HG02943 (cell line): ENCODE results near the gene DTD1.

ENCODE experiments used
- ATAC-seq: cut with Tn5 transposase; IDR thresholded peaks from one replicate; pipeline ENCODE4 v1.9.1; 2021; ENCODE audit warnings: mild to moderate bottlenecking, low read depth, moderate library complexity; ENCODE audit not compliant: unreplicated experiment

Gene DTD1, protein sequence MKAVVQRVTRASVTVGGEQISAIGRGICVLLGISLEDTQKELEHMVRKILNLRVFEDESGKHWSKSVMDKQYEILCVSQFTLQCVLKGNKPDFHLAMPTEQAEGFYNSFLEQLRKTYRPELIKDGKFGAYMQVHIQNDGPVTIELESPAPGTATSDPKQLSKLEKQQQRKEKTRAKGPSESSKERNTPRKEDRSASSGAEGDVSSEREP

DNA sequence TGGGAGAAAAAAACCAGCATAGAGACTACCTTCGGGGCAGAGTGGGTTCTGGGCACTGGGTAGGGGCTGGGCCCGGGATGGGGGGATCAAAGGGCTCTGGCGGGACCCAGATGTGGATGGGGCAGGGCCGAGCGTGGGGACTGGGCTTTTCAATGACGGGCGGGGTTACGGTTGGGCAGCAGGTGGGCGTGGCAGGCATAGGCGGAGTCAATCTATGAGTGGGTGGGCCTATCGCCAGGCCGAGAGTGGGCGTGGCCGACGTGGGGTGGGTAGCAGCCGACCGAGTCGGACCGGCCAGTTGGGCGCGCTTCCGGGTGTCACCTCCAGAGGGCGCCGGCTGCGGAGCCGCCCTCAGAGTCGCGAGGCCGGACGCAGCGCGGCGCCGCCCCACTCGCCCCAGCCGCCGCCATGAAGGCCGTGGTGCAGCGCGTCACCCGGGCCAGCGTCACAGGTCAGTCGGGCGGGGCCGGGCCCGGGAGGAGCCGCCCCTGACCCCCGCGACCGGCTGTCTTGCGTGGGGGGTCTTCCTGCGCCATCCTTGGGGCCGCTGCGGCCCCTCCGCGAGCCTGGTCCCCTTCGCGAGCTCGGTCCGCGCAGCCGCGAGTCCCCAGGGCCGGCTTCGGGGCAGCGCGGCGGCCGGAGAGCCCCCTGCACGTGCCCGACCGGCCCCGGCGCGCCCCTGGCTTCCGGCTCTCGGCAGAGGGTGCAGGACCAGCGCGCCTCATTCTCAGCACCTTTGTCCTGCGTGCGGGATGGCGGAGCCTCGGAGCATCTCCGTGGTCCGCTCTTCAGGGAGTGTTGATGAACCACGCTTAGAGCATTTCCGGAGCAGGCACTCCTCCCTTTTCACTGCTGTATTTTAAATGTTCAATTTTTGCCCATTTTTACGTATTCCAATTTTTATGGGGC lies at the start of gene DTD1:
Gene DTD1, plus strand, starts transcription at position 390 of the 909 bp plus-strand sequence. Its CDS starts 19 bp downstream, at position 409.
- peak; percentile 87 for ATAC-seq

DNA sequence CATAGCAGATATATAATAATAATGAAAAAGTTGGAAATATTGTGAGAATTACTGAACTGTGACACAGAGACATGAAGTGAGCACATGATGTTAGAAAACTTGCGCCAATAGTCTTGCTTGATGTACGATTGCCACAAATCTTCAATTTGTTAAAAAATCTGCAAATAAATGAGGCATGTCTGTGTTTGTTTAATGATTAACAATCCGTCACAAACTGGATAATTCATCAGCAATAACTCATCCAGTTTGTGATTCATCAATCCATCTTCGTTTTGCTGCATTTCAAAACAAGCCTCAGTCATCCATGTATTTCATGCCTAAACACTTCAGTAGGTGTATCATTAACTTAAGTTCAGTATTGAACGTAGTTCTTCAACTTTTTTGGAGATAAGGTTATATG lies 46.1 kb upstream of the DTD1 start:
- no peak for ATAC-seq

DNA sequence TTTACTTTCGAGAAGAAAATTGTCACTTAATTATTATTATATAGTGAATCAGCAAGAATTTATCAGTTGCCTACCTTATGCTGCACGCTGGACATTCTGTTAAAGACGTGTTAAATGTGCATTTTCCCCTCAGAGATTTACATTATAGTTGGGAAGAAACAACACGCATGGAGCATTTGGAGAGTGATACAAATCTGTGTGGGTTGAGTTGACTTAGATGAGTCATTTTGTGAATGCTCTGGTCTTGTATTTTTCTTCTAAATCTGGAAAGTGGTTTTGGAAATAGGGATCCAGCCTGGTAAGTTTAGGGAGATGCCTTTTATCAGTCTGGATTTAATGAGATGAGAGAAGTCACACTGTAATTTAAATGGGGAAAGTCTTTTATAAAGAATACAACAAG lies 44.6 kb upstream of the DTD1 start:
- ATAC-seq = no peak

DNA sequence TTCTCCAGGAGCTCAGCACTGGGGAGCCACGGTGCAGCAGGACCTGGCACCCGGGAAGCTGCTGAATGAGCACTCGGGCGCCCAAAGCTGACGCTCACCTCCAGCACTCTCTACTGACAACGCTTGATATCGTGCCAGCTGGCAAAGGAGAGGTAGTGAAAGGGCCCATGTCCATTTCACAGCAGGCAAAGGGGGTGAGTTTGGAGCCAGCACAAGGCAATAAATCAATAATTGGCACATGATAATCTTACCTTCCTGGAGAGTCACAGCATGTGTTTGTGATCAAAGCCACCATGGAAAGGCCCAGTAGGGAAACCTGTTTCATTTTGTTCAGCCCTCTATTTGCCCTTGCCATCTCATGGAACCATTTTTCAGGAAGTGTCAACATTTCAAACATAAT lies 43.9 kb upstream of the DTD1 start:
- ATAC-seq = no peak

DNA sequence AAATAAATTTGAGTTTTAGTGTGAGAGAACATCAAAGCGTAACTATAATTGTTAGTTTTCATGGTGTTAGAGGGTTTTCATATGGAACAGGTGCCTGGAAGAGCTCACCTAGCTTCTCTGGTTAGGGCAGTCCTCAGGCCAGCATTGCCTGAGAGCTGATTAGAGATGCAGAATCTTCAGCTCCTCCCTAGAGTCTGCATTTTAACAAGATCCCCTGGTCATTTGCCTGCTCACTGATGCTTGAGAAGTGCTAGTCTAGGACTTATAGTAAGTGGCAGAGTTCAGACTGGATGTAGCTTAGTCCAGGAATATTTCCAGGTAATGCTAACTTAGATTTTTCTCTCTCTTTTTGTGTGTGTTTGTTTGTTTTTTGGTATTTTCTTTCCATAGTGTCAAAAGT lies 42.3 kb upstream of the DTD1 start:
- ATAC-seq = no peak

DNA sequence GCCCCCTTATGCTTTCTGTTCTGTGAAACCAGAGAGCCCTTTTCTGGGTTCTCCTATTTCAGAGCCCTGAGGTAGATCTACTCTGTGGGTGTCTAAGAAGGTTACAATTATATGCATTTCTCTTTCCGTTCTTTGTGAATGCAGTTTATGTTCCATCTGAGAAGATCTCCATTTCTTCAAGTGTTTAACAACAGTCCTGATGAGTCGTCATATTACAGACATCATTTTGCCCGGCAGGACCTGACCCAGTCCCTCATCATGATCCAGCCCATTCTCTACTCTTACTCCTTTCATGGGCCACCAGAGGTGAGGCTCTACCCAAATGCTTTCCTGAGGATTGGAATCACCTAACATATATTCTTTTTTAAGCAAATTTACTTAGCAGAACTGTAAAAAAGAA lies 39.4 kb upstream of the DTD1 start:
- no peak for ATAC-seq

DNA sequence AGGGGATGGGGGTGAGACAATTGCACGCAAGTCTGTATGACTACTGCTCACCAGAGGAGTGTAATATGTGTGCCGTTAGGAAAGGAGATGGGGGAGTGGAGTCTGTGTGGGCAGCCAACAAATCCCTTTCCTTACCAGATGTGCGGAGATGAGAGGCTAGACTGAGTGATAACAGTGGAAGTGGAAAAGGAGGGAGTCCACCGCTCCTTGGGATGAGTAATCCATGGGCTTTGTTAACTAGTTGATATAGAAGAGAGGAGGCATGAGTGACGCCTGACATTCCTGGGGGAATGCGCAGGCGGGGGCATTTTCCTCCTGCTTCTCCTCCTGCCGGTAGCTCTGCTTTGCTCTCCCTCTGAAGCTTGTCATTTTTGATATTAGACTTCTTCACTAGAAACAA lies 34.1 kb upstream of the DTD1 start:
- ATAC-seq = no peak

DNA sequence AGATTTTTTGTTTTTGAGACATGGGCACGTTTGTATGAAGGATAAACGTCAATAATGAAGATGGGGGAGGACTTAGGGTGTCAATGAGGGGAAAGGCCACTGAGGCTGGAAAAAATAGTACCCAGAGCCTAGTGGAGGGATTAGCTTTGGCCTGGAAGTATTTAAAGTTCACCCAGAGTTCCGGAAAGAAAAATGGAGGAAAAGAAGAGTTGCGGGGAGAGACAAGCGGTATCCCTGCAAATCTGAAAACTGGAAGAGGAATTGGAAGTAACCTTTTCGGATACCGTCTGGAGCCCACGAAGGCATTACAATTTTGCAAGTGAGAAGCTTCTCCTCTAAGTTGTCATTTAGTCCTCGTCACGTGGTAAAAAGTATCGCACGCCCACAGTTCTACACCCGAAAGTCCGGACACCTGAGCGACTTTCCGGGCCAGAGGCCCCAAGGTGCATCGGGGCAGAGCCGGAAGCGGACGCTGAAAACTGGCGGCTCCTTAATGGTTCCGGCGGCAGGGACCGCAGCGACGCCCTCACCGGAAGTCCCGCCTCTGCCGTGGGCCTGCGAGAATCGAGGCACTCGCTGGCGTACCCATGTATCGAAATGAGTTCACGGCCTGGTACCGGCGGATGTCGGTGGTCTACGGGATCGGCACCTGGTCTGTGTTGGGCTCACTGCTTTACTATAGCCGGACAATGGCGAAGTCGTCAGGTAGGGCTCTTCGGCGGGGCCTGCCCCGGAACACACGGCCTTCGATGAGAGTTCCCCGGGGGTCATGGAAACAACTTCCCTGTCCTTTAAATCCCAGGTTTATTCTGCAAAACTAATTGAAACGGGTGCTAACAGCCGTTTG lies 20.7 kb upstream of the DTD1 start, which contains the start of gene SMIM26:
Gene SMIM26, plus strand, starts transcription at position 541 of the 847 bp plus-strand sequence. Its CDS starts 47 bp downstream, at position 588.
- peak; percentile 99 for ATAC-seq

DNA sequence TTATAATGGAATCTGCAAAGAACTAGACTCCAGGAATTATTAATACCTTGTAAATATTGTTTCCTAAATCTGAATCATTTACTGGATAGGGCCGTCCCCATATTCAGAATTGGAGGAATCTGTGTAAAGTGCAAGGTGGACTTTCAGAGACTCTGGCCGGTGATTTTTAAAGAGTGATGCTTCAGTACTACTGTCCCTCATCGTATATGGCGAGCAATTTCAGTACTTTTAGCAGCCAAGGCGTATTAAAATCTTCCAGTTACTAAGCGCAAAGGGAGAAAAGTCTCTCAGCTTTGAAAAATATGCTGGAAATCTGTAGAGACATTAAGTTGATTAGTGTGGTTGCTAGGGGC lies 20.1 kb upstream of the DTD1 start:
- ATAC-seq = peak; percentile 18

DNA sequence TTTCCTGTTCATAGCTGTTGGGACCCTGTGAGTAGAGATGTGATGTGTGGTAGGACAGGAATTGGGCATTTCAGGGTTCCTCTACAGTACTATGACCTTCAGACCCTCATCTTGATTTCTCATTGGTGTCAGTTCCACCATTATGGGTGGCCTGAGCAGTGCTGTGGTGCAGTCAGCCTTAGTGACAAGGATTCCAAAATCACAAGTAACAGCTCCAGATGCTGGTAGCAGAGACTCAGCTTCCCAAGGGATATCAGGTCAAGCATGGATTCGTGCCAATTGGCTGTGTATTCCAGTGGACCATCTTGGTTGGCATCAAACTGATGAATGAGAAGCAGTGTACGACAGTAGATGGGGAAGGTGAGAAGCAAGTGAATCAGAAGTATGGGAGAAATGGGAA lies 16.8 kb upstream of the DTD1 start:
- ATAC-seq = no peak

DNA sequence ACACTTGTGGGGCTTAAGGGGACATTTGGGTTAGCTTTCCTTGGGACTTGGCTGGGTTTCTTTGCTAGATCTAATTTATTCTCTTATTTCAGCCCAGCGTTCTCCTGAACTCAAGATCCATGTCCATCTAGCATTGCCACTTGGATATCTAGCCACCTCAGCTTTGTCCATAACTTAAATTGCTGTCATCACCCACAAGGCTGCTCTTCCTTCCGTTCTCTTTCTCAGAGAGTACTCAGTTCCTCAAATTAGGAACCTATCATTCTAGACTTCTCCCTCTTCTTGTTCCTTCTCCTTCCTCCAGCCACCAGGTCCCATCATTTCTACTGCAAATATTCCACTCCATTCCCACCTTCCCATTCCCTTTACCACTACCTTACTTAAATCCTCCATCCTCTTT lies 16.3 kb upstream of the DTD1 start:
- no peak for ATAC-seq

DNA sequence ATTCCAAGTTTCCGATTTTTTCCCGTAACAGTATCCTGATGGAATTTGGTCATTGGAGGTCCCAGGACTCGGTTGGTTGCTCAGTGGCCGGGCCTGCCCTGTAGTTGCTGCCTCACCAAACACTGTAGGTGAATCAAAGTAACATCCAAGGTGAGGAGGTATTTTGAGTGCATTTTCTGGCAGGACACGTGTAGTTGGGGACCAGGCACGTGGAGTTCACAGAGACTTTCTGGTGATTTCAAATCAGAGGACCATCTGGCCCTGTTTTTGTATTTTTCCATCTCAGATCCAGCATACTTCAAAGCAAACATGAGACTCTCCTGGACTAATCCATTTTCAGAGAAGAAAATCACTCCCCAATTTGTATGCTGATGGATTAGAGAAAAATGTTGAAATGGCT lies 9.9 kb upstream of the DTD1 start:
- no peak for ATAC-seq

DNA sequence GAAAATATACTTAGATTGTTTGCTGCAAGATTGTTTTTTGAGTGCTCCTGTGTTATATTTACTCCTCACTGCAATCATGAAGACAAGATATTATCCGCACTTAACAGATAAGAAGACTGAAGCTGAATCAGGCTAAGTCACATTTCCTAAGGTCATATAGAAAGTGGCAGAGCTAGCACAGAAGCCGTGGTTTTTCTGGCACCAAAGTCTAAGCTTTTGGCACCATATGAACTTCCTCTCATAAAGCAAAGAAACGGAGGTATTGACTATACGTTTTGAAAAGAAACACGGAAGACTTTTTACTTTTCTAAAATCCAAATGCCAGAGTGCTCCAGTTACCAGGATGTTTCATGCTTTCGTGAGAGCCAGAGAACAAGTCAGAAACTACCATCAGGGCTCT lies 9.3 kb upstream of the DTD1 start:
- ATAC-seq = no peak

DNA sequence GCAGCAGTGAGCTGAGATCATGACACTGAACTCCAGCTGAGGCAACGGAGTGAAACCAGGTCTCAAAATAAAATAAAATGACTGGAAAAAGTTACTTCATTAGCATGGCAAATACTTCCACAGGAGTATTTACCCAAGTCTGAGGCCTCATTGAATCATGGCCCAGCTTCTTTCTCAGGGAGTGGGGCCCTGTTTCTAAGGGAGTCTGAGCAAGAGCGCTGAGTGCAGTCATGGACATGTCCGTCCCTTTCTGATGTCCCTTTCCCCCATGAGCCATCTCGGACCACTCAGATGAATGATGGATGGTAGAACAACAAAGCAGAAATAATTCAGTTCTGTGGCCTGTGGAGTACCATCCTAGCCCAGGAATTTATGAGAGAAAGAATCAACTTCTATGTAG lies 7.8 kb upstream of the DTD1 start:
- ATAC-seq = no peak

DNA sequence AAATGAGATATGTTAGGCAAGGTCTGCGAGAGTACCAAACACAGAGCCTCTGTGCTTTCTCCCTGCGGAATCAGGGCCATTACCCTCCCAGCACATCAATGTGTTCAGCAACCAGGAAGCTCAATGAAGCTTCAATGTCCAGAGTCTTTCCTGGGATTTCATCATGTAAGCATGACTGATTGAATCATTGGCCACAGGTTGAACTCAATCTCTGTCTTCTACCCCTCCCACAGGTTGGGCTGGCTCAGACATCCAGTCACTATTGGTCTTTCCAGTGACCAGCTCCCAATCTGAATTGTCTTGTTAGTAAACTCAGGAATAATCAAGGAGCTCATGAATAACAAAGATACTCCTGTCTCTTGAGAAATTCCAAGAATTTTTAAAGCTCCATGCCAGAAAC lies 2.7 kb upstream of the DTD1 start:
- ATAC-seq = no peak

DNA sequence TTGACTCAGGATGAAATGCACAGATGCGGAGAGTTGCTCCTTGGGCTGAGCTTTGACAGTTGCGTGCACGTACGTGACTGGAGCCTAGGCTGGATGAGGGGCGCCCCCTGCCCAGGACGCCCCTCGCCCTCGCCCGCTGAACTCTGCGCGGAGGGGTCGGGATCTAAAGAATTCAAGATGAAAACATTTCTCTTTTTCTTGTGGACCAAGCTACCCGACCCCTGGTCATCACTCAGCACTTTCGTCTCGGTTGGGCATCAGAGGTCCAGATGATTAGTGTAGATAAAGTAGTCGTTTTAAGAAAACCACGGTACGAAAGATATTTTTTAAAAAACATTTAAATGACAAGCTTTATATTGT lies 700 bp downstream of the DTD1 start:
- ATAC-seq = no peak

DNA sequence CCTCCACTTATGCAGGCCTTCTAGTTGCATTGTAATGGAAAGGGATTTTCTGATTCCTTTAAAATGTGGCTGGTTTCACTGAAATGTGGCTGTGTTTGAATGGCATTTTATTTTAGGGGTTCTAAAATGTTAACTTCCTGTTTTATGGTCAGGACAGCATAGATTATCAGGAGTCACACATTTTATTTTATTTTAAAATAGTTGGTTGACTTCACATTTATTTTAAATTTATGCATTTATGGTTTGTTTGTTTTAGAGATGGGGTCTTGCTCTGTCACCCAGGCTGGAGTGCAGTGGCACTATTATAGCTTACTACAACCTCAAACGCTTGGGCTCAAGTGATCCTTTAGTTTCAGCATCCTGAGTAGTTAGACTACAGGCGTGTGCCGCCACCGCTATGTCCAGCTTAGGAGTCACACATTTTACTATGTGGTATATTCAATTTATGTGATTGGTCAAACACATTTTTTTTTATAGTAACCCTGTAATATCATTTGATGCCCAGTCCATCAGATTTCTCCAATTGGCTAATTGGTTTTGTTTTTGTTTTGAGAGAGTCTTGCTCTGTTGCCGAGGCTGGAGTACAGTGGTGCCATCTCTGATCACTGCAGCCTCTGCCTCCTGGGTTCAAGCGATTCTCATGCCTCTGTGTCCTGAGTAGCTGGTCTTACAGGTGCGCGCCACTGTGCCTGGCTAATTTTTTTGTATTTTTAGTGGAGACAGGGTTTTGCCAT lies 2.3 kb downstream of the DTD1 start:
- no peak for ATAC-seq

DNA sequence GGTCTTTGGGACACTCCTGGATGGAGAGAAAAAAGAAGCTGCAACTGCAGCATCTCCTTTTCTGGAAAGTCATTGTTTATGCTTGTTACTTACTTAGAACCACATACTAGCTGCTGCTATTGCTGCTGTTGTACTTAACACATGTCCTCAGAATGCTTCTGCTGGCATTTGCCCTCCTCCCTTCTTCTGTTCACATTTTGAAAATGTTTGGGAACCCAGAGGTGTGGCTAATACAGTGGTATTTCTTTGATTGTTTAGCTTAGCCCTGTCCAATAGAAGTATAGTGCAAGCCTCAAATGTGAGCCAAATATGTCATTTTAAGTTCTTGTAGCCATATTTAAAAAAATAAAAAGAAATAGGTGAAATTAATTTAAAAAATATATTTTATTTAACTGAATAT lies 8.4 kb downstream of the DTD1 start:
- no peak for ATAC-seq

DNA sequence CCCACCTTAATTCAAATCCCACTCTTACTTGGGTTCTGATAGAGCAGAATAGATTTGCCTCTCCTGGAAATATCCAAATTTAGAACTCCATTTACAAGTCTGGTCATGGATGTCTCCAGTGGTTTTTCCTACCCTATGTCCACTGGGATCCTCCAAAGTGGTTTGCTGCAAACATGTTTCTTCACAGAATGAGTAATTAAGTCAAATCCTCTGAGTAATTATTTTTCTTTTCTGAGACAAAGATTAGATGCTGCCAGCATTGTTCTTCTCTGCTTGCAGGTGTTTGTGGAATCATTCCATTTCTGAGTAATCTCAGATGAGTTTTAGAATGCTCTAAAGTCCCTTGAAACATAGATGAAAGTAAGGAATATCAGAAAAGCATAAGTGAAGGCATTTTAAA lies 21.9 kb downstream of the DTD1 start:
- no peak for ATAC-seq

DNA sequence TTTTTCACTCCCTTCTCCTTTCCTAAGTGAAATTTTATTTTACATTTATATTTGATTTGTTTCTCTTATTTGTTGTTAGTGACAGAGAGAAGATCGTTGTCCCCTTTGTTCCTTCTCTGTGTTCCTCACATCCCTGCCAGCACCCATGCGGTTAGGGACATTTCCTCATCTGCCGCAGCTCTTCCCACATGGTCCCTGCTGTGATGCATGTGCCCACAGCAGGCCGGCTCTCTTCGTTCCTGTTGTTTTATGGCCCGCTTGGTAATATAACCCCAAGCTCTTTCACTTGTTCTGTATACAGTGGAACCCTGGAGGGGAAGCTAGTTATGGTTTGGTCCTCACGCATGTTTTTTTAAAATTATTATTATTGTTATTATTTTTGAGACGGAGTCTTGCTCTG lies 23.6 kb downstream of the DTD1 start:
- no peak for ATAC-seq

DNA sequence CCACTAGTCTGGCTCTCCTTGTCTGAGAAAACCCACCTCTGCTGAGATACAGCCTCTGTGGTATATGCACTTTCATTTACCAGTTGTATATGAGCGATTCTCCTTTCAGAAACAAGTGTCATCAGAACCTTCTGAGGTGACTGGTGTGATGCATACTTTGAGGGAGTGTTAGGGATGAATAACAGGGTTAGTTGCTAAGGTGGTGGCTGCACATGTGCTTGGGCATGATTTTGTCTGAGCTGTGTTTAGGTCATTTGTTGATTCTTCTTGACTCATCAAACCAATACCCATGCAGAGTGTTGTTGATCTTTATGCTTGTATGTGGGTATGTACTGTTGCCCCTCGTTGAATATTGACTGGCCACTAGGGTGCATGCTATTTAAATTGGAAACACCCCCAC lies 25.7 kb downstream of the DTD1 start:
- ATAC-seq = no peak
